HCT116 (cell line): Measurements from ENCODE around the gene PRICKLE1. TPM values are rescaled to one million over a fixed set of nuclear protein-coding genes. Genes with fewer than 3 reads are reported as not detected.

Source experiments
- ATAC-seq: fragments of 200-7000 bp; cut with Tn5 transposase; 2 replicates; pipeline ENCODE4 v1.9.1; 2020; ENCODE audit warnings: mild to moderate bottlenecking, moderate library complexity
- BruUV-seq: library from RNA; stranded (reverse); fragments of 400-500 nt; replicated peaks from 2 replicates; lab custom pipeline; 2021; lab: Mats Ljungman, UMichigan
- CTCF ChIA-PET: fragments of 300-600 bp; sonication (Branson Sonifier 250); formaldehyde crosslinking; loops from one replicate; lab custom pipeline; 2021; ENCODE audit warnings: antibody characterized with exemption; lab: Charles Lee
- POLR2A ChIA-PET: fragments of 300-600, 350-600 bp; sonication (Branson Sonifier 250); formaldehyde crosslinking; loops from one replicate; lab custom pipeline; 2021; ENCODE audit warnings: antibody characterized with exemption; lab: Charles Lee
- RAD21 ChIA-PET, 2 experiments: fragments of 300-600 bp; sonication (Branson Sonifier 250); formaldehyde crosslinking; loops; one replicate each; lab custom pipeline; 2023; ENCODE audit warnings: low total read pairs in 2 of 2; ENCODE audit not compliant: uncharacterized antibody in 2 of 2, unreplicated experiment in 2 of 2, low non-redundant PET in 1 of 2; lab: Charles Lee
- DNase-seq: peaks from one replicate; pipeline ENCODE4 v3.0.0-alpha.2; 2010; ENCODE audit warnings: low read depth, low spot score
- H2AFZ ChIP-seq: fragments of 200-600 bp; shearing (Covaris generic), sonication (generic); 2 replicates; pipeline ENCODE4 v1.6.1; 2017; ENCODE audit warnings: low read depth, mixed run types, mixed read lengths, antibody characterized with exemption, low read length; ENCODE audit not compliant: poor library complexity, severe bottlenecking
- H3K27ac ChIP-seq: 2 replicates; pipeline ENCODE4 v1.5.1; 2012; ENCODE audit warnings: low read depth, low read length
- H3K27me3 ChIP-seq: fragments of 200-600 bp; sonication (generic); 2 replicates; pipeline ENCODE4 v1.6.1; 2016; ENCODE audit warnings: mixed run types, low read length, mixed read lengths; ENCODE audit not compliant: insufficient read depth
- H3K36me3 ChIP-seq, 2 experiments: fragments of 200-500 bp in 1 of 2; fragments of 200-600 bp in 1 of 2; sonication (Bioruptor generic) in 1 of 2; sonication (generic) in 1 of 2; 2 replicates each; pipeline versions ENCODE4 v1.5.1 to v1.6.1; 2014 to 2016; ENCODE audit warnings: low read length in 2 of 2, inconsistent platforms in 1 of 2, mixed read lengths in 1 of 2, mixed run types in 1 of 2; ENCODE audit not compliant: insufficient read depth in 2 of 2, control insufficient read depth in 1 of 2
- H3K4me1 ChIP-seq, 2 experiments: fragments of 200-600 bp in 1 of 2; sonication (generic) in 1 of 2; 2 replicates each; pipeline versions ENCODE4 v1.5.1 to v1.6.1; 2012 to 2017; ENCODE audit warnings: low read length in 2 of 2, inconsistent platforms in 1 of 2, mild to moderate bottlenecking in 1 of 2, mixed read lengths in 1 of 2, mixed run types in 1 of 2, moderate library complexity in 1 of 2; ENCODE audit not compliant: insufficient read depth in 2 of 2, control insufficient read depth in 1 of 2
- H3K4me2 ChIP-seq: fragments of 200-600 bp; sonication (generic); 2 replicates; pipeline ENCODE4 v1.6.1; 2017; ENCODE audit warnings: mixed run types, low read length, mixed read lengths
- H3K4me3 ChIP-seq, 2 experiments: fragments of 200-600 bp in 1 of 2; sonication (generic) in 1 of 2; replicated peaks in 1 of 2; 2 replicates each; pipeline ENCODE4 v1.5.1; 2011 to 2016; ENCODE audit warnings: low read length in 2 of 2, control low read depth in 1 of 2, low read depth in 1 of 2, mild to moderate bottlenecking in 1 of 2, mixed read lengths in 1 of 2, mixed run types in 1 of 2
- H3K79me2 ChIP-seq: fragments of 200-600 bp; sonication (generic); 2 replicates; pipeline ENCODE4 v1.6.1; 2017; ENCODE audit warnings: mild to moderate bottlenecking, mixed run types, low read length, moderate library complexity, mixed read lengths; ENCODE audit not compliant: insufficient read depth
- H3K9ac ChIP-seq: fragments of 200-600 bp; sonication (generic); 2 replicates; pipeline ENCODE4 v1.6.1; 2016; ENCODE audit warnings: low read length, mixed read lengths
- H3K9me2 ChIP-seq: fragments of 200-600 bp; sonication (generic), shearing (Covaris generic); 2 replicates; pipeline ENCODE4 v1.6.1; 2017; ENCODE audit warnings: mixed run types, mild to moderate bottlenecking, moderate library complexity; ENCODE audit not compliant: insufficient read depth
- H3K9me3 ChIP-seq, 2 experiments: fragments of 200-500 bp in 1 of 2; fragments of 200-600 bp in 1 of 2; sonication (Bioruptor generic) in 1 of 2; sonication (generic) in 1 of 2; 2 replicates each; pipeline ENCODE4 v1.6.1; 2014 to 2017; ENCODE audit warnings: low read length in 2 of 2, mixed read lengths in 2 of 2, inconsistent platforms in 1 of 2, low read depth in 1 of 2, mild to moderate bottlenecking in 1 of 2, mixed run types in 1 of 2, moderate library complexity in 1 of 2; ENCODE audit not compliant: control insufficient read depth in 1 of 2, insufficient read depth in 1 of 2
- H4K20me1 ChIP-seq: fragments of 200-600 bp; sonication (generic), shearing (Covaris generic); 2 replicates; pipeline ENCODE4 v1.6.1; 2017; ENCODE audit warnings: mixed run types, mild to moderate bottlenecking, moderate library complexity; ENCODE audit not compliant: insufficient read depth
- JUND ChIP-seq: IDR thresholded peaks from 2 replicates; pipeline ENCODE4 v1.6.1; 2012
- intact Hi-C: fragments of 100-400 bp; cut with micrococcal nuclease; formaldehyde crosslinking; loops from 2 replicates; pipeline ENCODE4 v1.10.0; 2022
- total RNA-seq: library from RNA; stranded (reverse); gene quantifications from one replicate; pipeline ENCODE4 v1.2.1, GENCODE V29; 2021; ENCODE audit not compliant: unreplicated experiment
- TF ChIP-seq, protein P1 (sequence below), 3 experiments: fragments of 200-600 bp in 1 of 3; sonication (generic) in 1 of 3; IDR thresholded peaks in 2 of 3; conservative IDR thresholded peaks in 1 of 3; 2 replicates each; pipeline ENCODE4 v1.5.1; 2012 to 2017; ENCODE audit warnings: low read depth in 2 of 3, low read length in 2 of 3, antibody characterized with exemption in 1 of 3, borderline replicate concordance in 1 of 3, control low read depth in 1 of 3, mild to moderate bottlenecking in 1 of 3, mixed read lengths in 1 of 3, mixed run types in 1 of 3, moderate library complexity in 1 of 3; ENCODE audit not compliant: insufficient read depth in 1 of 3

PRICKLE1 gene
- total RNA-seq, 1 experiment from 2014 or later, result 1.3 TPM

DNA sequence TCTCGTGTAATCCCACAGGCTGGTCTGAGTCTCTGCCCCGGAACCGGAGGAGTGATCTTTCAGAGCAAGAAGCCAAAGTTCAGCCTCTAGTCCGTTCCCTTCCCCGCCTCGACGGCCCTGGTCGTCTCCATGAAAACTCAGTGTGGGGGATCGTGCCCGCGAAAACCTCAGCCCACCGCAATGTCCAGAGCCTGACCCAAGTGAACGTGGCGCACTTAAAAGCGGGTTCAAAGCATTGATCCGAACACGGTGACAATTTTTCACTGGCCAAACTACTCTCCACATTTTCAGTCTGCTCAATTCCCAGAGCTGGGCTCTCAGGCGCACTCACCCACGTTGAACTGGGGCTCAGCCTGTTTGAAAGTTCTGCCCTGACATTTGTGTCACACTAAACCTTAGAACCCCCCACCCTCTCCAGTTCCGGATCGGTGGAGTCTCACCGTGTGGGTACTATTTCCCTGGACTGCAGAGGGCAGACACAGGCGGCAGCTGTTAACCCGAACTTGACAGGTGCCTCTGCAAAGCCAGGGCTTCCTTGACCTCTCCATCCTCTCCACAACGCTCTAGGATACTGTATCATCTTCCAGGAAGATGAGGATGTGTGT, 886 bp upstream of the PRICKLE1 start:
- Histone ChIP-seq H3K27ac (no peak overlapping the region), H3K4me1 (peaks cover 0 to 21% of the 10 kb centered on the region in 2 experiments; a peak in 3 of 4 replicates), H3K4me2 (peak overlapping the region; percentile 83), H4K20me1 (no peaks in the 10 kb centered on the region), H3K36me3 (no peaks in the 10 kb centered on the region), H2AFZ (peak overlapping the region; percentile 97), H3K9ac (no peak overlapping the region), H3K9me2 (no peaks in the 10 kb centered on the region), H3K79me2 (no peaks in the 10 kb centered on the region), H3K9me3 (no peaks in the 10 kb centered on the region), H3K4me3 (peak overlapping the region; percentile 36 to 70)
- ChIA-PET POLR2A (no interaction called here), RAD21 (no interaction called here), CTCF (interaction anchor here (0.7 kb wide), 1 partner anchor 692 kb away, joined by 3 read pairs; no protein-coding TSS in a partner anchor)
- ATAC-seq, result 0 out of 2 replicates have a peak, but pooled peaks have one; percentile 9
- intact Hi-C loops, result no loop called here
- BruUV-seq, result no TSS peak
- TF ChIP-seq, protein P1, sequence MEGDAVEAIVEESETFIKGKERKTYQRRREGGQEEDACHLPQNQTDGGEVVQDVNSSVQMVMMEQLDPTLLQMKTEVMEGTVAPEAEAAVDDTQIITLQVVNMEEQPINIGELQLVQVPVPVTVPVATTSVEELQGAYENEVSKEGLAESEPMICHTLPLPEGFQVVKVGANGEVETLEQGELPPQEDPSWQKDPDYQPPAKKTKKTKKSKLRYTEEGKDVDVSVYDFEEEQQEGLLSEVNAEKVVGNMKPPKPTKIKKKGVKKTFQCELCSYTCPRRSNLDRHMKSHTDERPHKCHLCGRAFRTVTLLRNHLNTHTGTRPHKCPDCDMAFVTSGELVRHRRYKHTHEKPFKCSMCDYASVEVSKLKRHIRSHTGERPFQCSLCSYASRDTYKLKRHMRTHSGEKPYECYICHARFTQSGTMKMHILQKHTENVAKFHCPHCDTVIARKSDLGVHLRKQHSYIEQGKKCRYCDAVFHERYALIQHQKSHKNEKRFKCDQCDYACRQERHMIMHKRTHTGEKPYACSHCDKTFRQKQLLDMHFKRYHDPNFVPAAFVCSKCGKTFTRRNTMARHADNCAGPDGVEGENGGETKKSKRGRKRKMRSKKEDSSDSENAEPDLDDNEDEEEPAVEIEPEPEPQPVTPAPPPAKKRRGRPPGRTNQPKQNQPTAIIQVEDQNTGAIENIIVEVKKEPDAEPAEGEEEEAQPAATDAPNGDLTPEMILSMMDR (IDR thresholded peaks at IDR 0.05 in 2 of 3, conservative IDR thresholded peaks at IDR 0.05 in 1 of 3; ENCODE audit: borderline replicate concordance in 1 of 3, insufficient read depth in 1 of 3, low read depth in 2 of 3, low read length in 2 of 3), result 0 out of 6 replicates have a peak, but pooled peaks of 1 of the 3 experiments have one; percentile 10
- TF ChIP-seq JUND, result no peak
- TF ChIP-seq, all 23 proteins: peak for 1
- DNase-seq, result no peak
- H3K27me3 ChIP-seq, result peaks cover 9% of the 10 kb centered on the region; the same call in 1 of the 2 replicates
